Keratinocyte (primary cell): ENCODE data around the gene ATN1. TPM values are rescaled to one million over a fixed set of nuclear protein-coding genes. Genes with fewer than 3 reads are reported as not detected.
A peak's percentile ranks its signal among the peaks of the same experiment; 100 is the strongest.

Experiments used
- DNase-seq: peaks from one replicate; pipeline ENCODE4 v3.0.0-alpha.2; 2011; ENCODE audit warnings: low read depth, missing footprints, low spot score
- FAIRE-seq: peaks from 2 replicates; lab custom pipeline; 2011; peaks lifted over from hg19 to GRCh38; lab: Jason Lieb, UNC
- H2AFZ ChIP-seq: 2 replicates; pipeline ENCODE4 v1.6.0; 2012; ENCODE audit warnings: low read length, control low read depth, inconsistent platforms; ENCODE audit not compliant: control insufficient read depth
- H3K27ac ChIP-seq: 2 replicates; pipeline ENCODE4 v1.5.1; 2011; ENCODE audit warnings: low read length; ENCODE audit not compliant: control insufficient read depth, insufficient read depth
- H3K27me3 ChIP-seq: 3 replicates; pipeline ENCODE4 v1.6.0; 2011; ENCODE audit warnings: low read length; ENCODE audit not compliant: control insufficient read depth, insufficient read depth; ENCODE audit errors: extremely low read depth
- H3K36me3 ChIP-seq, 2 experiments: 2 replicates in 1 of 2; 3 replicates in 1 of 2; pipeline ENCODE4 v1.5.1; 2011; ENCODE audit warnings: low read length in 2 of 2, mild to moderate bottlenecking in 1 of 2; ENCODE audit not compliant: control insufficient read depth in 2 of 2, insufficient read depth in 2 of 2; ENCODE audit errors: extremely low read depth in 1 of 2
- H3K4me1 ChIP-seq: 3 replicates; pipeline ENCODE4 v1.5.1; 2011; ENCODE audit warnings: low read length; ENCODE audit not compliant: control insufficient read depth, insufficient read depth; ENCODE audit errors: extremely low read depth
- H3K4me2 ChIP-seq: 3 replicates; pipeline ENCODE4 v1.6.0; 2011; ENCODE audit warnings: low read depth, low read length; ENCODE audit not compliant: control insufficient read depth, insufficient read depth; ENCODE audit errors: extremely low read depth
- H3K4me3 ChIP-seq, 3 experiments: fragments of 200-600 bp in 1 of 3; sonication (generic) in 1 of 3; 2 replicates in 2 of 3; 3 replicates in 1 of 3; pipeline ENCODE4 v1.5.1; 2011 to 2016; ENCODE audit warnings: low read length in 3 of 3, mild to moderate bottlenecking in 3 of 3, control low read depth in 2 of 3, inconsistent platforms in 1 of 3, low read depth in 1 of 3, mixed read lengths in 1 of 3, mixed run types in 1 of 3, moderate library complexity in 1 of 3; ENCODE audit not compliant: control insufficient read depth in 2 of 3, insufficient read depth in 2 of 3; ENCODE audit errors: extremely low read depth in 1 of 3
- H3K79me2 ChIP-seq: 2 replicates; pipeline ENCODE4 v1.6.0; 2012; ENCODE audit warnings: low read length; ENCODE audit not compliant: control insufficient read depth, insufficient read depth
- H3K9ac ChIP-seq: 3 replicates; pipeline ENCODE4 v1.6.0; 2011; ENCODE audit warnings: low read length; ENCODE audit not compliant: control insufficient read depth, insufficient read depth; ENCODE audit errors: extremely low read depth
- H3K9me1 ChIP-seq: 3 replicates; pipeline ENCODE4 v1.6.0; 2011; ENCODE audit warnings: low read length; ENCODE audit not compliant: control insufficient read depth, insufficient read depth; ENCODE audit errors: extremely low read depth
- H3K9me3 ChIP-seq: 2 replicates; pipeline ENCODE4 v1.5.1; 2012; ENCODE audit warnings: low read depth, low read length; ENCODE audit not compliant: control insufficient read depth
- H4K20me1 ChIP-seq: 3 replicates; pipeline ENCODE4 v1.6.0; 2011; ENCODE audit warnings: low read length; ENCODE audit not compliant: control insufficient read depth, insufficient read depth; ENCODE audit errors: extremely low read depth
- EZH2 ChIP-seq: IDR thresholded peaks from one replicate; pipeline ENCODE4 v1.6.1; 2012; ENCODE audit warnings: inconsistent platforms, mild to moderate bottlenecking, low read length, moderate library complexity
- dilution Hi-C: fragments of 300-500 bp; cut with MboI; formaldehyde crosslinking; loops from one replicate; pipeline ENCODE4 v1.7.0; 2020; ENCODE audit warnings: low sequenced_read_pairs; ENCODE audit not compliant: extremely low pct_ligation_motif_present
- polyA plus RNA-seq, 5 experiments: library from polyadenylated mRNA; depleted of rRNA in 3 of 5; stranded (reverse) in 3 of 5; stranded (forward) in 1 of 5; unstranded in 1 of 5; fragments of >200 nt; gene quantifications; 1 replicate in 1 of 5; 2 replicates in 3 of 5; 3 replicates in 1 of 5; pipeline versions ENCODE4 v1.2.1 to v1.2.3, GENCODE V29; 2011 to 2012; ENCODE audit warnings: missing spikeins in 2 of 5, low read depth in 1 of 5, low replicate concordance in 1 of 5
- TF ChIP-seq, protein P1 (sequence below), 3 experiments: IDR thresholded peaks in 1 of 3; conservative IDR thresholded peaks in 1 of 3; optimal IDR thresholded peaks in 1 of 3; 2 replicates in 2 of 3; 3 replicates in 1 of 3; pipeline versions ENCODE3 to v1.5.1; 2011; ENCODE audit warnings: low read length in 3 of 3, mild to moderate bottlenecking in 3 of 3, moderate library complexity in 2 of 3, control low read depth in 1 of 3, inconsistent platforms in 1 of 3; ENCODE audit not compliant: insufficient read depth in 2 of 3; ENCODE audit errors: extremely low read depth in 1 of 3

Gene ATN1
- polyA plus RNA-seq, 1 donor (not counting 4 experiments of a cell fraction or from before 2014, with no cell fraction given) = 6.2 TPM

DNA sequence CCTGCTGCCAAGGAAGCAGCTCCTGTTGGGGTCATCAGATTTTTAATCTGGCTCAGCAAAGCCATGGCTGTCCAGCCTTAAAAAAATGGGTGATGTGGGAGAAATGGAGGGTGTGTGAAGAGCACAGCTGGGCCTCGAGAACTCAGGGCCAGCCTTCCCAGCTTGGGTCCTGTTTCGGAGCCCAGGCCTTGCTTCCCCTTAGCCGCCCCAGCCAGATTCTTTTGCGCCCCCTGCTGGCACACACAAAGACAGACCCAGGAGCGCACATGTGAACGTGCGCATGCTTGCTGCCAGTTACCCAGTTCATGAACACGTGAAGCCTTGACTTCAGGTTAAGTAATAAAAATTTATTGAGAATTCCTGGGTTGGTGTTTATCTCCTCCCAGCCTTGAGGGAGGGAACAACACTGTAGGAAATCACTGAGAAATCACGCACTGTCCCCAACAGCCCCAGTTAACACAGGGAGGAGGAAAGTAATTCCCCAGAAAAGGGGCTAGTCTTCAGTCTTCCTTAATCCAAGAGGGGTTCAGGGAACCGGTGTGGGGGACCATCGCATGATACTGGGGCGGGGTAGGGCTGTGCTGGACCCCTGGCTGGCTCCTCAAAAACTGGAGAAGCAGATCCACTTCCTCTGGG is 37.4 kb downstream of the ATN1 start:
- Histone ChIP-seq H4K20me1 (peaks cover 8% of the 10 kb centered on the region), H3K79me2 (peaks cover 68% of the 10 kb centered on the region), H3K36me3 (peaks cover 23 to 47% of the 10 kb centered on the region in 2 experiments), H3K4me1 (peaks cover 51% of the 10 kb centered on the region), H3K9me3 (no peaks in the 10 kb centered on the region), H3K27ac (peak overlapping the region; percentile 95), H3K4me3 (peak overlapping the region; percentile 80 to 94 (median 81)), H2AFZ (no peak overlapping the region), H3K27me3 (no peaks in the 10 kb centered on the region), H3K9me1 (peaks cover 3% of the 10 kb centered on the region), H3K4me2 (peak overlapping the region; percentile 93), H3K9ac (peak overlapping the region; percentile 99)
- DNase-seq (no peak), FAIRE-seq (peak; percentile 43)
- dilution Hi-C loops = no loop called here
- no peak for TF ChIP-seq EZH2
- TF ChIP-seq, protein P1, sequence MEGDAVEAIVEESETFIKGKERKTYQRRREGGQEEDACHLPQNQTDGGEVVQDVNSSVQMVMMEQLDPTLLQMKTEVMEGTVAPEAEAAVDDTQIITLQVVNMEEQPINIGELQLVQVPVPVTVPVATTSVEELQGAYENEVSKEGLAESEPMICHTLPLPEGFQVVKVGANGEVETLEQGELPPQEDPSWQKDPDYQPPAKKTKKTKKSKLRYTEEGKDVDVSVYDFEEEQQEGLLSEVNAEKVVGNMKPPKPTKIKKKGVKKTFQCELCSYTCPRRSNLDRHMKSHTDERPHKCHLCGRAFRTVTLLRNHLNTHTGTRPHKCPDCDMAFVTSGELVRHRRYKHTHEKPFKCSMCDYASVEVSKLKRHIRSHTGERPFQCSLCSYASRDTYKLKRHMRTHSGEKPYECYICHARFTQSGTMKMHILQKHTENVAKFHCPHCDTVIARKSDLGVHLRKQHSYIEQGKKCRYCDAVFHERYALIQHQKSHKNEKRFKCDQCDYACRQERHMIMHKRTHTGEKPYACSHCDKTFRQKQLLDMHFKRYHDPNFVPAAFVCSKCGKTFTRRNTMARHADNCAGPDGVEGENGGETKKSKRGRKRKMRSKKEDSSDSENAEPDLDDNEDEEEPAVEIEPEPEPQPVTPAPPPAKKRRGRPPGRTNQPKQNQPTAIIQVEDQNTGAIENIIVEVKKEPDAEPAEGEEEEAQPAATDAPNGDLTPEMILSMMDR (optimal IDR thresholded peaks at IDR 0.05 in 1 of 3, IDR thresholded peaks at IDR 0.05 in 1 of 3, conservative IDR thresholded peaks at IDR 0.05 in 1 of 3; ENCODE audit: extremely low read depth in 1 of 3, insufficient read depth in 2 of 3, low read length in 3 of 3) = peak in 2 of 3 experiments; percentile 93 to 96

DNA sequence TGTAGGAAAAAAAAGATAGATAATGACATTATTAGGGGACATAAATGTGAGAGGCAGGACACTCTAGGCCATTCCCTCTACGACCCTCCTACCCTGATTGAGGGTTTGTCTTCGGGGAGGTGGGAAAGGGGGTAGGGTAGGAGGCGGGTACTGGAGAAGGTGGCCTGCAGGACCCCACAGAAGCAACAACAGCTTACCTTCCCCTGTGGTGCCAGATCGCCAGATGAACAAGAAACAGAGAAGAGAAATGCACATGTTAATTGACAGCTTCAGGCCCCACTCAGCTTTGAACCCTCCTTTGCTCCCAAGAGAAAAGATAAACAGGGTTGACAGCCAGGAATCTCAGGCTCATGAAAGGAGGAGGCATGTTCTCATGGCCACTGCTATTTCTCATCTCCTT is 38.0 kb downstream of the ATN1 start:
- peaks cover 8% of the 10 kb centered on the region for H4K20me1 ChIP-seq
- FAIRE-seq = no peak

More for the DNA sequence above, 38.0 kb downstream of the ATN1 start:
- H3K4me2 ChIP-seq = peak overlapping the region; percentile 93
- H3K36me3 ChIP-seq = peaks cover 22 to 47% of the 10 kb centered on the region in 2 experiments
- no peak for DNase-seq
- H3K27ac ChIP-seq = peak overlapping the region; percentile 95
- no peaks in the 10 kb centered on the region for H3K27me3 ChIP-seq
- peak overlapping the region in 1 of 3 experiments; percentile 15 for H3K4me3 ChIP-seq
- H3K79me2 ChIP-seq = peaks cover 71% of the 10 kb centered on the region
- H3K9me1 ChIP-seq = peaks cover 3% of the 10 kb centered on the region
- no peaks in the 10 kb centered on the region for H3K9me3 ChIP-seq
- dilution Hi-C loops = no loop called here
- peaks cover 51% of the 10 kb centered on the region for H3K4me1 ChIP-seq
- TF ChIP-seq, protein P1 (optimal IDR thresholded peaks at IDR 0.05 in 1 of 3, IDR thresholded peaks at IDR 0.05 in 1 of 3, conservative IDR thresholded peaks at IDR 0.05 in 1 of 3; ENCODE audit: extremely low read depth in 1 of 3, insufficient read depth in 2 of 3, low read length in 3 of 3) = no peak
- TF ChIP-seq EZH2 = no peak
- H3K9ac ChIP-seq = peak overlapping the region; percentile 99
- H2AFZ ChIP-seq = no peak overlapping the region
